ENCODE data around the gene RPL36A. TPM values are rescaled to one million over a fixed set of nuclear protein-coding genes. Genes with fewer than 3 reads are reported as not detected.

The RPL36A gene
- polyA plus RNA-seq, 2 of the 4 experiments (the other 2 are of a cell fraction) = 2,529 to 3,171 TPM

- 78% methylated on average over 2 of the region's 2 CpGs for WGBS (ENCODE audit: missing lambda C conversion rate)
- no peak for DNase-seq (ENCODE audit: low read depth in 1 of 2, low spot score in 1 of 2)
- ATAC-seq = no peak
- H3K4me1 ChIP-seq = 0 out of 3 replicates have a peak, but pooled peaks cover 3% of the 10 kb centered on the region
- H3K9me3 ChIP-seq = no peaks in the 10 kb centered on the region
- TF ChIP-seq HOXB5 (CRISPR knock-in tag; IDR thresholded peaks at IDR 0.05) (no peak), EP300 (IDR thresholded peaks at IDR 0.05) (no peak), MAFK (IDR thresholded peaks at IDR 0.05; ENCODE audit: partially characterized antibody) (no peak), USF2 (IDR thresholded peaks at IDR 0.05) (no peak), SREBF2 (IDR thresholded peaks at IDR 0.05) (no peak), NFE2L2 (conservative IDR thresholded peaks at IDR 0.05; ENCODE audit: low read length) (no peak), ZNF302 (CRISPR knock-in tag; IDR thresholded peaks at IDR 0.05) (no peak)
- no peak overlapping the region for H3K27ac ChIP-seq
- H3K4me3 ChIP-seq = no peak overlapping the region
- FAIRE-seq = no peak
- no peak overlapping the region for H3K4me2 ChIP-seq
- ChIA-PET CTCF (no interaction called here), POLR2A (no interaction called here)
Observed at GRCh38 chrX:101419489-101419888, 28.7 kb downstream of the RPL36A start.

GRCh38 chrX:101427954-101428353 lies 37.1 kb downstream of the RPL36A start:
- ATAC-seq (no peak), FAIRE-seq (no peak), DNase-seq (ENCODE audit: low read depth in 1 of 2, low spot score in 1 of 2) (no peak)
- WGBS (ENCODE audit: missing lambda C conversion rate) = 77% methylated on average over 2 of the region's 2 CpGs
- H3K4me2 ChIP-seq = no peak overlapping the region
- POLR2A ChIA-PET = no interaction called here
- peaks cover 3% of the 10 kb centered on the region; the same call in 2 of the 3 replicates for H3K9me3 ChIP-seq
- H3K4me1 ChIP-seq = peaks cover 14% of the 10 kb centered on the region
- no peak for TF ChIP-seq NFE2L2 (conservative IDR thresholded peaks at IDR 0.05; ENCODE audit: low read length)
- TF ChIP-seq HOXA7 (CRISPR knock-in tag; IDR thresholded peaks at IDR 0.05) = no peak
- TF ChIP-seq ZFP36 (IDR thresholded peaks at IDR 0.05; ENCODE audit: borderline replicate concordance, partially characterized antibody) = no peak
- H3K4me3 ChIP-seq = no peak overlapping the region
- CTCF ChIA-PET = no interaction called here
- no peak overlapping the region for H3K27ac ChIP-seq

- ATAC-seq = peak in 1 of 2 experiments; percentile 61; a peak in 3 of 6 replicates
- Histone ChIP-seq H3K4me3 (no peak overlapping the region), H3K9me3 (peaks cover 3% of the 10 kb centered on the region; the same call in 2 of the 3 replicates), H3K27ac (0 out of 6 replicates have a peak overlapping the region, but pooled peaks of 1 of the 2 experiments have one; percentile 33), H3K4me2 (peak overlapping the region; percentile 41), H3K4me1 (peaks cover 14% of the 10 kb centered on the region)
- no peak for DNase-seq (ENCODE audit: low read depth in 1 of 2, low spot score in 1 of 2)
- ChIA-PET POLR2A (interaction anchor here (1.4 kb wide), 1 partner anchor 12 kb away, joined by 3 read pairs; no protein-coding TSS in a partner anchor), CTCF (no interaction called here)
- 37% methylated on average over 1 of the region's 1 CpG for WGBS (ENCODE audit: missing lambda C conversion rate)
- FAIRE-seq = no peak
- no peak for TF ChIP-seq EP300 (IDR thresholded peaks at IDR 0.05)
- no peak; the same call in 1 of the 2 replicates for TF ChIP-seq FOSL2 (IDR thresholded peaks at IDR 0.05)
- peak; percentile 11; the same call in 1 of the 2 replicates for TF ChIP-seq FOSL2 (CRISPR knock-in tag; IDR thresholded peaks at IDR 0.05)
Observed at GRCh38 chrX:101429934-101430333, 39.1 kb downstream of the RPL36A start.

GRCh38 chrX:101430457-101431078 lies 39.8 kb downstream of the RPL36A start:
- peak in 1 of 2 experiments; percentile 60; a peak in 3 of 6 replicates for ATAC-seq

More at GRCh38 chrX:101430457-101431078, 39.8 kb downstream of the RPL36A start:
- H3K4me2 ChIP-seq = peak overlapping the region; percentile 41
- ChIA-PET CTCF (no interaction called here), POLR2A (interaction anchor here (1.4 kb wide), 1 partner anchor 12 kb away, joined by 3 read pairs; no protein-coding TSS in a partner anchor)
- TF ChIP-seq RNF2 (IDR thresholded peaks at IDR 0.05; ENCODE audit: borderline replicate concordance, low read depth) = no peak
- no peak for TF ChIP-seq SMC3 (IDR thresholded peaks at IDR 0.05)
- TF ChIP-seq PBX3 (IDR thresholded peaks at IDR 0.05) = no peak
- no peak for TF ChIP-seq TFCP2L1 (CRISPR knock-in tag; IDR thresholded peaks at IDR 0.05)
- TF ChIP-seq HMGXB4 (CRISPR knock-in tag; IDR thresholded peaks at IDR 0.05; ENCODE audit: borderline replicate concordance) = no peak
- TF ChIP-seq KDM5A (IDR thresholded peaks at IDR 0.05) = no peak
- TF ChIP-seq ZSCAN20 (CRISPR knock-in tag; IDR thresholded peaks at IDR 0.05) = no peak
- TF ChIP-seq GATA3 (IDR thresholded peaks at IDR 0.05; ENCODE audit: borderline replicate concordance) = no peak
- TF ChIP-seq RCOR1 (IDR thresholded peaks at IDR 0.05; ENCODE audit: low read depth, low read length) = no peak
- TF ChIP-seq POLR2A (IDR thresholded peaks at IDR 0.05; ENCODE audit: low read length) = no peak
- TF ChIP-seq MAZ (IDR thresholded peaks at IDR 0.05; ENCODE audit: borderline replicate concordance, low read depth, low read length) = no peak
- TF ChIP-seq HOXB13 (CRISPR knock-in tag; IDR thresholded peaks at IDR 0.05; ENCODE audit: low read depth) = no peak
- TF ChIP-seq TP53 (CRISPR knock-in tag; IDR thresholded peaks at IDR 0.05) = no peak
- no peak for TF ChIP-seq POLR2AphosphoS2 (conservative IDR thresholded peaks at IDR 0.05; ENCODE audit: low read length)
- no peak for TF ChIP-seq NPAS2 (CRISPR knock-in tag; IDR thresholded peaks at IDR 0.05; ENCODE audit: borderline replicate concordance)
- no peak for TF ChIP-seq CHD2 (IDR thresholded peaks at IDR 0.05; ENCODE audit: low read length, partially characterized antibody)
- no peak for TF ChIP-seq CBX2 (IDR thresholded peaks at IDR 0.05; ENCODE audit: borderline replicate concordance, low read depth)
- H3K27ac ChIP-seq = 0 out of 6 replicates have a peak overlapping the region, but pooled peaks of 1 of the 2 experiments have one; percentile 44
- H3K9me3 ChIP-seq = peaks cover 3% of the 10 kb centered on the region; the same call in 2 of the 3 replicates
- peak in 1 of 2 experiments; percentile 12 for DNase-seq (ENCODE audit: low read depth in 1 of 2, low spot score in 1 of 2)
- 55% methylated on average over 2 of the region's 2 CpGs for WGBS (ENCODE audit: missing lambda C conversion rate)
- no peak for FAIRE-seq
- peaks cover 14% of the 10 kb centered on the region for H3K4me1 ChIP-seq
- no peak overlapping the region for H3K4me3 ChIP-seq
